Measurements from ENCODE around the gene ZSCAN26.
"Not testable (repeated sequence)": the region's sequence is repeated elsewhere in the genome, so short reads cannot be mapped to it uniquely, and the experiment has no call there.

The ZSCAN26 gene

DNA sequence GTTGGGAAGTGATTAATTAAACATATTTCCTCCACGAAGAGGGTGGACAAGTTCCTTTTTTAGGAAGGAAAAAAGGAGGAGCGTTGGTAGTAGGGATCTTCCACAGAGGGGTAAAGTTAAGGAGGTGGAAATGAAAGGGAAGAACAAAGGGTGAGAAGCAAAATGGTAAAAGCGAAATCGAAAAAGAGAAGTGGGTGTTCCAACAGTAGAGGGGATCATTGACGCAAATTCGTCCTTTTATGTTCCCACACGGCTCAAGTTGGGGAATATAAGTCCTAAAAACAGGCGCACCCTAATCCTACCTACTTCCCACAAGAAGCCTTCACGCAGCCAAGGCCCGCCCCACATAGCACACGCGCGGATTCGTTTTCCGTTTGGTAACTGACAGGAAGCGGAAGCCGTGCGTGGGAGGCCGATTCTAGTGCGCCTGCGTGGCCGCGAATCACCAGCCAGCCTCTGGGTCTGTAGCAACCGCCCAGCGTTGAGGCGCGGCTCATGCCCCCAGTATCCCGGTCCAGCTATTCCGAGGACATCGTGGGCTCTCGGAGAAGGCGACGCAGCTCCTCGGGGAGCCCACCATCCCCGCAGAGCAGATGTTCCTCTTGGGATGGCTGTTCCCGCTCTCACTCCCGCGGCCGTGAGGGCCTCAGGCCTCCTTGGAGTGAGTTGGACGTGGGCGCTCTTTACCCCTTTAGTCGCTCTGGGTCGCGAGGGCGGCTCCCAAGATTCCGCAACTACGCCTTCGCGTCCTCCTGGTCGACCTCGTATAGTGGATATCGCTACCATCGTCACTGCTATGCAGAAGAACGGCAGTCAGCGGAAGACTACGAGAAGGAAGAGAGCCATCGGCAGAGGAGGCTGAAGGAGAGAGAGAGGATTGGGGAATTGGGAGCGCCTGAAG, 7.8 kb upstream of the ZSCAN26 start, which contains the start of gene NKAPL:
TSS of gene NKAPL (plus strand) at position 421 of the 901 bp plus-strand sequence. CDS start at position 496, 75 bp downstream.
- no peak for FAIRE-seq

DNA sequence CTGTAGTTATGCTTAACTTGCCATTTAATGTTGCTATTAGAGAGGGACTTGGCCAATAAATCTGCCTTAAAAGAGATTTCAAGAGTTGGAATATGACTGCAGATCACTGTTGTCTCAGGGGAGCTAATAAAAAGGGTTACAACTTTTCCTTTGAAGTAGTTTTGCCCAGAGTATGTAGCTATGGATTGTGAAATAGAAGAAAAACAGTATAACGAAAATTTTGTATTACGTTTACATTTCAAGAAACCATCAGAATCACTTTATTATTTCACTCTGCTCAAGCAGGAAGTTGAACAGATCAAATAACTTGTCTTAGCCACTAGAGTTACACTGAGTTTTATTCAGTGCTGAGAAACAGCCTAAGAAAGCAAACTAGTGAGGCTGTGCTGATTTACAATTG, 3.0 kb upstream of the ZSCAN26 start:
- FAIRE-seq, result no peak

DNA sequence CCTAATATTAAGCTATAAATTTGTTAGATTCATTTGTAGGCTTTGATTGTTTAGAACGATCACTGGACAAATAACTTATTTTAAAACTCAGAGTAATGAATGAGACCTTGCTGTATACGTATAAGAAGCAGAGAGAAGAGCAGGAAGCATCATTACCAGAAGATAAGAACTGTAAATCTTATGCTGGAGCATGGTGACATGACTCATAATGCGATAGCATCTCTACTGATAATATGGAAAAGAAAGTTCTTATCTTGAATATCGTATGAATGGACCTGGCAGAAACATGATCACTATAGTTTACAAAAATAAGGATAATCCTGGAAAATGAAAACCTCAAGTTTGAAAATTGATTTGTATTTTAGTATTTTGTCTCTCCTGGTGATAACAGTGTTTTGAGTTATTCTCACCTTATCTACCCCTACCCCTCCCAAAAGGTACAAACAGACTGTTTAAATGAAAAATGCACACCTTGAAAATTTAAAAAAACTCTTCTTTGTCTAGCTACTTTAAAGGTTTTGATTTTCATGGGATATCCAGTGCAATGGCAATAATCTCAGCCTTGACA, 2.0 kb upstream of the ZSCAN26 start:
- no peak for FAIRE-seq

DNA sequence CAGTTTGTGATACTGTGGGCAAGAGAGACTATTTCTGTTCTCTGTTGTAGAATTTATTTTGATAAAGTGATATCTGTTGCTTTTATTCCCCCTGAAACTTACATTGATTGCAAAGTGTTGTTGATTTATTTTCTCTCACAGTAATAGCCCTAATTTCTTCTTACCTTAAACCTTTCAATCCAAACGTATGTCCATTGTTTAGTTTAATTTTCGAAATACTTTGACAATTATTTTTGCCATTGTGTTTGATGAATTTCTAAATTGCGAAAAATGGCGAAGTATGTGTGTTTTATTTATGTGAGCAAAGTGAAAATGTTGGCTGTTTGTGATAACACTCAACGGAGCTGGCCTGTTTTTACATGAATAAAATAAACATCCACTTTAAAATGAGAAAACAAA, 381 bp upstream of the ZSCAN26 start:
- FAIRE-seq, result no peak

DNA sequence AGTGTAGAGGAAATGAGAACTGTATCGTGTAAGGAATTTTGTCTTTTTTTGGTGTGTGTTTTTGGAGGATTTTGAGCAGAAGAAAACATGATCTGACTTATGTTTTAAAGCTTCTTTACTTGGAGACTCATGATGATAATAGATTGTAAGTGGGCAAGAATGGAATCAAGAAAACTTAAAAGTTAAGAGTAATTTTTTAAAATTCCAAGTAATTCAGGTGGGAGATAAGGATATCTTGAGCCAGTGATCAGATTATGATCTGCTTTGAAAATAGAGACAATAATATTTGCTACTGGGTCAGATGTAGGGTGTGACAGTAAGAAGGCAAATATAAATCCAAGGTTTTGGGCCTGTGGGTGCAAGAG, 734 bp downstream of the ZSCAN26 start:
- no peak for FAIRE-seq

DNA sequence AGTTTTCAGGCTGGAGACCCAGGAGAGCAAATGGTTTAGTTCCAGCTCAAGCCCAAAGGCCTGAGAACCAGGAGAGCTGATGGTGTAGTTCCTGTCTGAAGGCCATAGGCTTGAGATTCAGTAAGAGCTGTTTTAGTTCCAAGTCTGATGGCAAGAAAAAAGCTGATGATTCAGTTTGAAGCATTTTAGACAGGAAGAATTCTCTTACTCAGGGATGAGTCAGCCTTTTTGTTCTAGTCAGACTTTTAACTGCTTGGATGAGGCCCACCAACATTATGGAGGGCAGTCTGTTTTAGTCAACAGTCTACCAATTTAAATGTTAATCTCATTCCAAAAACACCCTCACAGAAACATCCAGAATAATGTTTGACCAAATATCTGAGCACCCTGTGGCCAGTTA, 2.5 kb downstream of the ZSCAN26 start:
- FAIRE-seq, result no peak

DNA sequence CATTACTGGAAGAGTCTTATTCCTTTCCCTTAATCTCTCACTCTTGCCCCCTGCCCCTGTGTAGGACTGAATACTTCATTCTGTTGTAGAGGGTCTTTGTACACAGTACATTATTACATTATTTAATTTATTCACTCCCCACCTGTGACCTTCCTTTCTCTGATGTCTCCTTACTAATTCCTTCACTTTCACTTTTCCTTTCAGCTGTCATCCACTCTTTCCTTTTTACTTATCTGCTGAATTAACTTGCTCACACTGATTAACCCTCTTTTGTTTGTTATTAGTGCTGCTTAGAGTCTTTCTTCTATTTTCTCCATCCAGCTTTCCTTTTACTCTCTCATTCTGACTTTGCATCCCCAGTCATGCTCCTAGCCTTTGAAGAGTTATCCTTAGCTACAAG, 7.9 kb downstream of the ZSCAN26 start:
- FAIRE-seq, result no peak

DNA sequence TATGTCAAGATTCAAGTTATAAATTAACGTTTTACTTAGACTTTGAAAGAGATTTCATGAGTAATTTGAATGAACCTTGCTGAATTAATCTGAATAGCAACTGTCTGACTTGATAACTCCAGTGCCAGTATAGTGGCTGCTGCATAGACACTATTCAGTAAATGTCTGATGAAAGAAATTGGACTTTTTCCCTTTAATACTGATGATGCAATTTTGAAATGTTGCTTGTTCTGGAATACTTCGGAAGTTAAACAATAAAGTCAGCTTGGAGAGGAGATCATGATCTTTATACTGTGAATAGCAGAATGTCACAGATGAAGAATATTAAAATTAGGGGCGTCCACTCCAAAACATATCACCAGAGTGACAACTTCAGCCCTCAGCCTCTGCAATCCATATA, 10.8 kb downstream of the ZSCAN26 start:
- no peak for FAIRE-seq

DNA sequence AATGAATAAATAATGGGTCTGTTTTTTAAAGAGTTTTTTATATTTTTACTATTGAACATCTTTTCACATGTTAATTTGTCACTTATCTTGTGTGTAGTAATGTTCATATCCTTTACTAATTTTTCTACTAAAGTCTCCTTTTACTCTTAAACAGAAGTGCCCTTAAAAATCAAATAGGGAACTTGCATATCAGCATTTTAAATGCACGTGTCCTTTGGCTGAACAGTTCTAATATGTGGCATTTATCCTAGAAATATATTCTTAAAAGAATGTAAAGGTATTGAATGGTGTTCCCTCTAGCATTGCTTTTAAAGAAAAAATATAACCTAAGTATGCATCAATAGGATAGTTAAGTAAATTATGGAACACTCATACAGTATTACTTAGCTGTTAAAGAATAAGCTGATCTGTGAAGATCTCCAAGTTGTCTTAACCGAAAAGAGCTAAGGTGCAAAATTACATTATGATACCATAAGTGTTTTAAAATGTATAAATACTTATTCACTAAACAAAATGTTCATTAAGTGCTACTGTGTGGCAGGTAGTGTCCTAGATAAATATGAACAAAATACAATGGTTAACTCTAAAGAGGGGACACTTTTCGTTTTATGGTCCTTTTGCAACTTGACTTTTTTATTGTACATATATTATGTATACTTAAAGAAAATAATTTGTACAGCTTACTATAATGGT, 13.8 kb downstream of the ZSCAN26 start:
- FAIRE-seq, result no peak

DNA sequence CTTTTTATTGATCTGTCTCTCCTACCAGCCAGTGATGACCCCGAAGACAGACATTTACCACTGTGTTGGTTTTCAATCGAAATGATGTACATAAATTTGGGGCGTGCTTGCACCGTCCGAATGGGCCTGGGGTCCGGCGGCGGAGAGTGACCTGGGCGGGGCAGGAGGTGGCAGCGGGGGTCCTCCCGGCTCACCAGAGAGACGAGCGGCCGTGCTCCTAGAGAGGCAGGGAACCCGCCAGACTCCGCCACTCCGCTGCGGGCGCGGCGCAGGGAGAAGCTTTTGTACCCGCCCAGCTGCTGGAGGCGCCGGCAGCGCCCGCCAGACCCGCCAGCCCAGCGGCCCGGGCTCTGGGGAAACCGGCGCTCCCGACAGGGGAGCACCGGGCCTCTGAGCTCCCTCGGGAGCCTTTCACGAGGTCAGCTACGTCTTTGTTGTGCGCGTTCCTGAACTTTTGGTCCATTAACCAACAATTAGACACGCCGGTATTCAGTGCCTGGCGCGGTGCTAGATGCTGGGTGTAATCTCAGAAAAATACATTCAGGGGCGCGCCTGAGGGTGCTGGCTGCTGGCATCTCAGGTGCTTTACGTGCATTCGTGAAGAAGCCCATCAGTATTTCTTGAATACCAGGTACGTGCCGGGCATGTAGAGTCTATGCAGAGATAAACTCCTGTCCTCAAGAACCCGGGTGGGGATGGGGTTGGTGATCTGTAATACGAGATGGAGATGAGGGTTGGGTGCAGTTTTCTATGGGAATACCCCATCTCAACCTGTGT, 14.5 kb downstream of the ZSCAN26 start, which contains the start of gene PGBD1:
TSS of gene PGBD1 (plus strand) at position 285 of the 777 bp plus-strand sequence. CDS start 2,242 bp downstream, outside the sequence.
- FAIRE-seq, result no peak

DNA sequence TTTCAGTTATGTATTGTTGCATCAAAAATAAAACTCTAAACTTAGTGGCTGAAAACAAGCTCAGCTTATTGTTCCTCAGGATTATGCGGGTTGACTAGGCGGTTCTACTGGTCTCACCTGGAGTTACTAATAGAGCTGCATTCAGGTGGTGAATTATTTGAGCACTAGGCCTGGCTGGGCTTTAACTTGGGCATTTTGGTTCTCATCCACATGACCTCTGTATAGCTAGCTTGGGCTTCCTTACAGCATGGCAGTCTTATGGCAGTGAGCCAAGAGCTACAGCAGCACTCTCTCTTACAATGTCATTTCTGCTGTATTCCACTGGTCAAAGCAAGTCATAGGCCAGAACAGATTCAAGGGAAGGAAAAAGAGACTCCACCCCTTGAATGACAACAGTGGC, 16.0 kb downstream of the ZSCAN26 start:
- no peak for FAIRE-seq

DNA sequence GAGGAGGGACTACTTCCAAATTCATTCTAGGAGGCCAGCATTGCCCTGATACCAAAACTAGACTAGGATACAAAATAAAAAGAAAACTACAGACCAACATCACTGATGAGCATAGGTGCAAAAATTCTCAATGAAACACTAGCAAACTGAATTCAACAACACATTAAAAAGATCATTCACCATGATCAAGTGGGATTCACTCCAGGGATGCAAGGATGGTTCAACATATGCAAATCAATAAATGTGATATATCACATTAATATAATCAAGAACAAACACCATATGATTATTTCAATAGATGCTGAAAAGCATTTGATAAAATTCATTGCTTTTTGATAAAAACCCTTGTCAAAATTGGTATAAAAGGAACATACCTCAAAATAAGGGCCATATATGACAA, 24.6 kb downstream of the ZSCAN26 start:
- no peak for FAIRE-seq

DNA sequence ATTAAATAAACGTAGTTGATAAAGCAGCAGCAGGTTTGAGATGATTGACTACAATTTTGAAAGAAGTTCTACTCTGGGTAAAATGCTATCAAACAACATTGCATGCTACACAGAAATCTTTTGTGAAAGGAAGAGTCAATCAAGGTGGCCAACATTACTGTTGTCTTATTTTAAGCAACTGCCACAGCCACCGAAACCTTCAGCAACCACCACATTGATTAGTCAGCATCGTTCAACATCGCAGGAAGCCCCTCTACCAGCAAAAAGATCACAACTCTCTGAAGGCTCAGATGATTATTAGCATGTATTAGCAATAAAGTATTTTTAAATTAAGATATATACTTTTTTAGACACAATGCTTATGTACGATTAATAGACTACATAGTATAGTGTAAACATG, 28.4 kb downstream of the ZSCAN26 start:
- no peak for FAIRE-seq

DNA sequence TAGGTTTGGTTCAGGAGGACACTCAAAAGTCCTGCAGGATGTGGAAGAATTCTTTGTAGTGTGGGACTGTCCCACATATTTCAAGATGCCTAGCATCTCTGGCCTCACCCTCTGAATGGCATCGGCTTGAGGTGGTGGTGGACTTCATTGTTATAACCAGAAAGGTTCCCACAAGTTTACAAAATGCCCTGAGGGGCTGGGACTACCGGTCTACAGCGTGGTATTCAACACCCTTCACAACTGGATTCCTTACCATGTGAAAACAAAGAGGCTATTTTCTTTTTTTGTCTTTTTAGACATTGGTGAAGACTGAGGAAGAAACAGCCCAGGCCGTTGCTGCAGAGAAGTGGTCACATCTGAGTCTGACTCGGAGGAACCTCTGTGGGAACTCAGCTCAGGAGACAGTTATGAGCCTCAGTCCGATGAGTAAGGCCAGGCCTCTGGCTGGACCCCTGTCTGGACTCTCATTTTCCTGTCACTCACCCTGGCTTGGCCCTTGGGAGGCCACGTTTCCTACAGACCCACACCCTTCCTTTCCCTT, 29.6 kb downstream of the ZSCAN26 start:
- FAIRE-seq, result no peak

DNA sequence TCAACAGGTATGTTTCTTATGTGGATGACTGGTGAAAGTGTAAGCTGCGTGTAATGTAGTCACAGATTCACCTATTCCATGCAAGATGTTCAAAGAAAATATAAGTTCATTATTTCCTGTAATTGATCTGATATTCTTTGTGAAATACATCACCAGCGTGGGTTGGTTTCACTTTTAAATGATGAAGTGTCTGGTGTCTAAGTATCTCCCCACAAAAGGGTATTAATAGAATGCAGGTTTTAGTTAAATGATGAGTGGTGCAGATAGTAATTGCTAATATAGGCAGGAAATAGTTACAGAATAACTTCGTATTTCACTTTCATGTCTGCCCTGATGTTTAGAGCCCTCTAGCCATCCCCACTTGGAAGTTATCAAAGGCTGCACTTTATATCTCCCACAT, 36.6 kb downstream of the ZSCAN26 start:
- FAIRE-seq, result no peak

DNA sequence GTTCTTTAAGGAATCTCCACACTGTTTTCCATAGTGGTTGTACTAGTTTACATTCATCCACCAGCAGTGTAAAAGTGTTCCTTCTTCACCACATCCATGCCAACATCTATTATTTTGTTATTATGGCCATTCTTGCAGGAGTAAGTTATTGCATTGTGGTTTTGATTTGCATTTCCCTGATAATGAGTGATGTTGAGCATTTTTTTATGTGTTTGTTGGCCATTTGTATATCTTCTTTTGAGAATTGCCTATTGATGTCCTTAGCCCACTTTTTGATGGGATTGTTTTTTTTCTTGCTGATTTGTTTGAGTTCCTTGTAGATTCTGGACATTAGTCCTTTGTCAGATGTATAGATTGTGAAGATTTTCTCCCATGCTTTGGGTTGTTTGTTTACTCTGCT, 39.4 kb downstream of the ZSCAN26 start:
- FAIRE-seq, result not testable (repeated sequence)

DNA sequence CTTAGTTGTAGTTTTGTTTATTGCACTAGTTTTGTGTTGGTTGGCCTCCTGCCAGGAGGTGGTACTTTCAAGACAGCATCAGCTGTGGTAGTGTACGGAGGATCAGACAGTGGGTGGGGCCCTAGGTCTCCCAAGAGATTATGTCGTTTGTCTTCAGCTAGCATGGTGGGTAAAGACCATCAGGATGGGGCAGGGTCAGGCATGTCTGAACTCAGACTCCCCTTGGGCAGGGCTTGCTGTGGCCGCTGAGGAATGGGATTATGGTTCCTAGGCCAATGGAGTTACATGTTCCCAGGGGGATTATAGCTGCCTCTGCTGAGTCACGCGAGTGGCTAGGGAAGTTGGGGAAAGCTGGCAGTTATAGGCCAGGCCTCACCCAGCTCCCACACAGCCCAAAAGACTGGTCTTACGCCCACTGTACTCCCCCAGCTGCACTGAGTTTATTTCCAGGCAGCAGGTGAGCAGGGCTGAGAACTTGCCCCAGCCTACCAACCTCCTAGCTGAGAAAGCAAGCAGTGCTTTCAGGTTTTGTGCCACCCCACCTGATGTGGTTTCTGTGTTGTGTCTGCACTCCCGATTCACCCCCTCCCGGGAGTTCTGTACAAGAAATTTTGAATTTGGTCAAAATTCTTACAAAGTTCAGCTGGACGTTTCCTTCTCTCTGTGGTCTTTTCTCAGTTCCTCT, 44.3 kb downstream of the ZSCAN26 start:
- FAIRE-seq, result no peak

DNA sequence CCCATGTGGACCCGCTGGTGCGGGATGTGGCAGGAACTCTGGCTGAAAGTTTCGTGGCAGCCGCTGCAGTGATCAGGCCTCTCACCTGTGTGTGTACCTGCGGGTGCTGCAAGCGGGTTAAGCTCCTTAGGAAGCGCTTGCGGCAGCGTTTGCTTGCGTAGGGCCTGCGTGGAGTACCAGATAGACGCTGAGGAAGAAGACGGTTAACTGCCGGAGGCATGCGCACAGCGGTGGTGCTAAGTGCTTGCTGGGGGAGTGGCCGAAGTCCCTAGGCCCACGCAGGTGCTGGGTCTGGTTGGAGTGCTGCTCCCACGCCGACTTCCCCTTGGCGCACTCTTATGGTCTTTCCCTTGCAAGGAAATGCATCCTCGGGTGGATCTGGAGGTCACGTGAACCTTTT, 46.0 kb downstream of the ZSCAN26 start:
- FAIRE-seq, result no peak

DNA sequence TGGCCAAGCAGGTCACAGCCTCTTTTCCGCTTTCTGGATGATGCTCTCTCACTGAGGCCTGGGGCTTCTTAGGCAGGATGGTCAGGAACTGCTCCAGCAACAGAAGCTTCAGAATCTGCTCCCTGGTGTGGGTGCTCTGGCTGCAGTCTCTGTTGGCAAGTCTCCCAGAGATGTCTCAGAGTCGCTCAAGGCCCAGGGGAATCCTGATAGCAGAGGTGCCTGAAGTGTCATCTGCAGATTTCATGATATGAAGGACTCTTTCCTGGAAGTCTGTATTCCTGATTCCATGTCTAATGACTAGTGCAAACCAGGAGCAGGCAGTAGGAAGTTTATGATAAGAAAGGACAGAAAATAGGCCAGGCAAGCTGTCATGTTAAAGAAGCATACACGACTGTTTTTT, 48.7 kb downstream of the ZSCAN26 start:
- FAIRE-seq, result no peak

DNA sequence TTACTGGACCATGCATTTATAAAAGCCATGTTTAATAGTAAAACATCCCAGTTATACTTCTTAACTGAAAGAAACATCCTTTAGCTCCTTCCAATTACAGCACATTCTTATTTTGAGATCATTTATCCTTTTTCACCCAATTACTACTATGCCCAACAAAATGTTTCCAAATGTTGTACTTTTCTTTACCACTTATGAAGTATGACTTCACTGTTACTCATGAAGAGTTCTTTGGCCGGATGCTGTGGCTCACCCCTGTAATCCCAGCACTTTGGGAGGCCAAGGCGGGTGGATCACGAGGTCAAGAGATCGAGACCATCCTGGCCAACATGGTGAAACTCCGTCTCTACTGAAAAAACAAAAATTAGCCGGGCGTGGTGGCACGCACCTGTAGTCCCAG, 50.9 kb downstream of the ZSCAN26 start:
- FAIRE-seq, result not testable (repeated sequence)

DNA sequence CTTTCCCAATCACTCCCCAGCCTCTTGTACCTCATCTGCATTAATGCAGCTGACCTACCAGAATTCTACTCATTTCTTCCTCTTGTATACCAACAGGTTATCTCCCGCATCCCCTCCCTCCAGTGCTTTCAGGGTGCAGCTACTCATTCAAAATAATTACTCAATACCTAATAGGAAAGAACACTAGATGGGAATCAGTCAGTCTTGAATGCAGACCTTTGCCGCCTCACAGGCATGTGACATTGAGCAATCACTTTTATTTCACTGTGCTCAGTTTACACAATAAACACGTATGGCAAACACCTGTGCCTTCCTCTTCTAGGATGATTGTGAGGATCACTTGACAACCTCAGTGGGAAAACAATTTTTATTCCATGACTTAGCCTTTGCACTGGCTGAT, 55.7 kb downstream of the ZSCAN26 start:
- FAIRE-seq, result no peak

DNA sequence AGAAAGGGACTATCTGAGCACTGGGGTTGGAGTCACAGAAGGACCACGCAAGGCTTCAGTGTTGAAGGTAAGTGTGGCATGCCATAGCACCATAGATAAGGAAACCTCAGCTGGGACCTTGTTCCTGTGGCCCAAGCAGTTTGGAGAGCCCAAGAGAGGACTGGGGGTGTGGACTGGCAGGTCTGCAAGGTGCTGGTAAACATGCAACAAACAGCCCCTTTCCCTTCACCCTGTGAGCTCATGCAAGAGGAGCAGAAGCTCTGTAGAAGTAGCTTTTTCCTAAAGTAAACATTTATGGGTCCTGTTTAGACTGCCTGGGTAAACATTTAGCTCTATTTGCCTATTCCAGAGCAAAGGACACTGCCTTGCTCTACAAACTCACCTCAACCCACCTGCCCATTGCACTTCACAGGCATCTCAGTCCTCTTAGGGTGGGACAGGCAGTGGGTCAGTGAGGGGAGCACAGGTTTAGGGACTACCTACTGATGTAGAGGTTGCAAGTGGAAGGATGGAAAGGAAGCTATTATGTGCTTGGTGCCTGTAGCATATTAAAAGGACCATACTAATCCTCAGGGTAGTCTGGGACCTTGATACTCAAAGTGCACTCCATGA, 57.0 kb downstream of the ZSCAN26 start:
- no peak for FAIRE-seq

All from islet of Langerhans (tissue), 1 donor.